Measurements from ENCODE around the gene LRPAP1. TPM values are rescaled to one million over a fixed set of nuclear protein-coding genes. Genes with fewer than 3 reads are reported as not detected.

Gene LRPAP1
- total RNA-seq, 1 donor from 2014 or later = 98.7 TPM

- peaks cover 32% of the 10 kb centered on the region for H3K4me1 ChIP-seq
- peak overlapping the region; percentile 10 for H3K27ac ChIP-seq
- no peak overlapping the region for H3K4me3 ChIP-seq
- intact Hi-C loops (cut with DNase I) = no loop called here
- TF ChIP-seq POLR2A (IDR thresholded peaks at IDR 0.05) (no peak), POLR2AphosphoS5 (IDR thresholded peaks at IDR 0.05; ENCODE audit: insufficient read depth in 1 of 2, low read depth in 1 of 2) (no peak), CTCF (IDR thresholded peaks at IDR 0.05) (no peak)
- no peaks in the 10 kb centered on the region for H3K9me3 ChIP-seq
- H3K36me3 ChIP-seq = no peaks in the 10 kb centered on the region
- H3K27me3 ChIP-seq = no peaks in the 10 kb centered on the region
- DNase-seq (ENCODE audit: extremely low spot score in 2 of 2) = no peak
Measured at GRCh38 chr4:3467601-3468031, 64.6 kb downstream of the LRPAP1 start.

GRCh38 chr4:3466691-3467600 lies 65.3 kb downstream of the LRPAP1 start:
- no peak for TF ChIP-seq POLR2AphosphoS5 (IDR thresholded peaks at IDR 0.05; ENCODE audit: insufficient read depth in 1 of 2, low read depth in 1 of 2)
- TF ChIP-seq POLR2A (IDR thresholded peaks at IDR 0.05) = no peak
- no peak for TF ChIP-seq CTCF (IDR thresholded peaks at IDR 0.05)
- H3K27me3 ChIP-seq = no peaks in the 10 kb centered on the region
- no peaks in the 10 kb centered on the region for H3K36me3 ChIP-seq
- peak overlapping the region; percentile 35 for H3K27ac ChIP-seq
- H3K9me3 ChIP-seq = no peaks in the 10 kb centered on the region
- DNase-seq (ENCODE audit: extremely low spot score in 2 of 2) = no peak
- H3K4me3 ChIP-seq = no peak overlapping the region
- H3K4me1 ChIP-seq = peaks cover 35% of the 10 kb centered on the region
- intact Hi-C loops (cut with DNase I) = no loop called here

GRCh38 chr4:3465698-3466671 lies 66.2 kb downstream of the LRPAP1 start:
- DNase-seq (ENCODE audit: extremely low spot score in 2 of 2) = no peak
- Histone ChIP-seq H3K4me3 (no peak overlapping the region), H3K36me3 (no peaks in the 10 kb centered on the region), H3K4me1 (peaks cover 38% of the 10 kb centered on the region), H3K9me3 (no peaks in the 10 kb centered on the region), H3K27ac (peak overlapping the region; percentile 35), H3K27me3 (no peaks in the 10 kb centered on the region)
- intact Hi-C loops (cut with DNase I) = no loop called here
- TF ChIP-seq POLR2AphosphoS5 (IDR thresholded peaks at IDR 0.05; ENCODE audit: insufficient read depth in 1 of 2, low read depth in 1 of 2) = no peak
- no peak for TF ChIP-seq POLR2A (IDR thresholded peaks at IDR 0.05)
- no peak for TF ChIP-seq CTCF (IDR thresholded peaks at IDR 0.05)

- intact Hi-C loops (cut with DNase I) = no loop called here
- DNase-seq (ENCODE audit: extremely low spot score in 2 of 2) = no peak
- no peaks in the 10 kb centered on the region for H3K36me3 ChIP-seq
- H3K4me1 ChIP-seq = peaks cover 38% of the 10 kb centered on the region
- H3K27ac ChIP-seq = no peak overlapping the region
- H3K27me3 ChIP-seq = no peaks in the 10 kb centered on the region
- H3K9me3 ChIP-seq = no peaks in the 10 kb centered on the region
- TF ChIP-seq CTCF (IDR thresholded peaks at IDR 0.05) (no peak), POLR2A (IDR thresholded peaks at IDR 0.05) (no peak), POLR2AphosphoS5 (IDR thresholded peaks at IDR 0.05; ENCODE audit: insufficient read depth in 1 of 2, low read depth in 1 of 2) (no peak)
- no peak overlapping the region for H3K4me3 ChIP-seq
Measured at GRCh38 chr4:3464911-3465697, 67.1 kb downstream of the LRPAP1 start.

All from vagina (tissue), 2 donors.